ENCODE data around the gene CD22.

DNA sequence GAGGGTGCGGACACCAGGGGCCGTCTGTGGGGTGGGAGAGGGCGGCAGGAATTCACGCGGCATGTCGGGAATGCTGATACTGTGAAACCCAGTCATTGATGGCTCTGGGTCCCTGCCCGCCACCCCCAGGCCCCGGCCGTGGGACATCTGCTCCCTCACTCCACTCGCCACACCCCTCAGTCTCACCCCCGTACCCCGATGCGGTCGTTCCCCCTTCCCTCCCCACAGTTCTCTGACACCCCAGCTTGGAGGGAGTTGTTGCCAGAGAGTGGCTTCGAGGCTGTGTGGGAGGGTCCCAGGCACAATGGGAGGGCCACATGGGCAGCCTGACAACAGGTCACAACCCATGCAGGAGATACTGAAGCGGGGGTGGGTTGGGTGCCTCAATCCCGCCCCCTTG, 35.2 kb upstream of the CD22 start:
- TF ChIP-seq, protein P1, sequence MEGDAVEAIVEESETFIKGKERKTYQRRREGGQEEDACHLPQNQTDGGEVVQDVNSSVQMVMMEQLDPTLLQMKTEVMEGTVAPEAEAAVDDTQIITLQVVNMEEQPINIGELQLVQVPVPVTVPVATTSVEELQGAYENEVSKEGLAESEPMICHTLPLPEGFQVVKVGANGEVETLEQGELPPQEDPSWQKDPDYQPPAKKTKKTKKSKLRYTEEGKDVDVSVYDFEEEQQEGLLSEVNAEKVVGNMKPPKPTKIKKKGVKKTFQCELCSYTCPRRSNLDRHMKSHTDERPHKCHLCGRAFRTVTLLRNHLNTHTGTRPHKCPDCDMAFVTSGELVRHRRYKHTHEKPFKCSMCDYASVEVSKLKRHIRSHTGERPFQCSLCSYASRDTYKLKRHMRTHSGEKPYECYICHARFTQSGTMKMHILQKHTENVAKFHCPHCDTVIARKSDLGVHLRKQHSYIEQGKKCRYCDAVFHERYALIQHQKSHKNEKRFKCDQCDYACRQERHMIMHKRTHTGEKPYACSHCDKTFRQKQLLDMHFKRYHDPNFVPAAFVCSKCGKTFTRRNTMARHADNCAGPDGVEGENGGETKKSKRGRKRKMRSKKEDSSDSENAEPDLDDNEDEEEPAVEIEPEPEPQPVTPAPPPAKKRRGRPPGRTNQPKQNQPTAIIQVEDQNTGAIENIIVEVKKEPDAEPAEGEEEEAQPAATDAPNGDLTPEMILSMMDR (IDR thresholded peaks at IDR 0.05; ENCODE audit: low read depth, low read length): no peak
- no peak for TF ChIP-seq EZH2phosphoT487 (IDR thresholded peaks at IDR 0.05; ENCODE audit: low read depth)
